OCI-LY7 (cell line): ENCODE data around the gene HS3ST4.

Experiments used
- CTCF ChIP-seq: fragments of 200-600 bp; sonication (generic); conservative IDR thresholded peaks from 2 replicates; pipeline ENCODE4 v1.5.1; 2014; ENCODE audit warnings: mild to moderate bottlenecking, antibody characterized with exemption, low read length, moderate library complexity, mixed read lengths
- EZH2phosphoT487 ChIP-seq: fragments of 200-600 bp; sonication (generic); IDR thresholded peaks from 2 replicates; pipeline ENCODE4 v1.6.1; 2018; ENCODE audit warnings: low read depth, borderline replicate concordance, mild to moderate bottlenecking, mixed run types, antibody characterized with exemption, low read length, moderate library complexity, mixed read lengths

GRCh38 chr16:25966172-25967097, 274.7 kb downstream of the HS3ST4 start:
- TF ChIP-seq CTCF, result no peak
- TF ChIP-seq EZH2phosphoT487, result no peak
